ENCODE measurements around the gene TNS1.
A peak's percentile ranks its signal among the peaks of the same experiment; 100 is the strongest.

Gene TNS1

GRCh38 chr2:217941886-217942728 lies 60.7 kb downstream of the TNS1 start:
- DNase-seq, result no peak

- no peak for DNase-seq
These were observed 61.5 kb downstream of the TNS1 start for GRCh38 chr2:217941339-217941738.

GRCh38 chr2:217940261-217941220 lies 62.3 kb downstream of the TNS1 start:
- DNase-seq, result no peak

GRCh38 chr2:217939629-217940245 lies 63.1 kb downstream of the TNS1 start:
- DNase-seq, result no peak

GRCh38 chr2:217939220-217939619 lies 63.6 kb downstream of the TNS1 start:
- no peak for DNase-seq

GRCh38 chr2:217938036-217938435 lies 64.8 kb downstream of the TNS1 start:
- DNase-seq, result no peak

- no peak for DNase-seq
These were observed 65.3 kb downstream of the TNS1 start for GRCh38 chr2:217937446-217937845.

GRCh38 chr2:217936952-217937351 lies 65.8 kb downstream of the TNS1 start:
- no peak for DNase-seq

- no peak for DNase-seq
These were observed 66.7 kb downstream of the TNS1 start for GRCh38 chr2:217935901-217936684.

- no peak for DNase-seq
These were observed 67.4 kb downstream of the TNS1 start for GRCh38 chr2:217935235-217935879.

GRCh38 chr2:217934321-217935131 lies 68.3 kb downstream of the TNS1 start:
- DNase-seq, result peak; percentile 62

- DNase-seq, result no peak
These were observed 69.2 kb downstream of the TNS1 start for GRCh38 chr2:217933617-217933993.

- no peak for DNase-seq
These were observed 69.8 kb downstream of the TNS1 start for GRCh38 chr2:217932803-217933616.

GRCh38 chr2:217931846-217932560 lies 70.8 kb downstream of the TNS1 start:
- no peak for DNase-seq

GRCh38 chr2:217930761-217931563 lies 71.8 kb downstream of the TNS1 start:
- DNase-seq, result no peak

GRCh38 chr2:217929757-217930707 lies 72.8 kb downstream of the TNS1 start:
- DNase-seq, result no peak

- DNase-seq, result no peak
These were observed 73.5 kb downstream of the TNS1 start for GRCh38 chr2:217929272-217929671.
